ENCODE measurements around the gene LYSMD2. TPM values are rescaled to one million over a fixed set of nuclear protein-coding genes. Genes with fewer than 3 reads are reported as not detected.
"Not testable (repeated sequence)": the region's sequence is repeated elsewhere in the genome, so short reads cannot be mapped to it uniquely, and the experiment has no call there.

The LYSMD2 gene, protein sequence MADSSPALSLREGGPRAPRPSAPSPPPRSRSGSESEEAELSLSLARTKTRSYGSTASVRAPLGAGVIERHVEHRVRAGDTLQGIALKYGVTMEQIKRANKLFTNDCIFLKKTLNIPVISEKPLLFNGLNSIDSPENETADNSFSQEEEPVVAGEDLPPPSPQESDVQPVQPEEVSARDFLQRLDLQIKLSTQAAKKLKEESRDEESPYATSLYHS
- 10.3 and 14.2 TPM in 2 replicates for polyA plus RNA-seq (2012; rRNA removed)
- 20.2 and 24.9 TPM in 2 replicates for polyA plus RNA-seq (2012; cell fraction: cytosol; rRNA removed)
- polyA plus RNA-seq (2012; cell fraction: nucleus; rRNA removed): 6.6 and 8.0 TPM in 2 replicates

DNA sequence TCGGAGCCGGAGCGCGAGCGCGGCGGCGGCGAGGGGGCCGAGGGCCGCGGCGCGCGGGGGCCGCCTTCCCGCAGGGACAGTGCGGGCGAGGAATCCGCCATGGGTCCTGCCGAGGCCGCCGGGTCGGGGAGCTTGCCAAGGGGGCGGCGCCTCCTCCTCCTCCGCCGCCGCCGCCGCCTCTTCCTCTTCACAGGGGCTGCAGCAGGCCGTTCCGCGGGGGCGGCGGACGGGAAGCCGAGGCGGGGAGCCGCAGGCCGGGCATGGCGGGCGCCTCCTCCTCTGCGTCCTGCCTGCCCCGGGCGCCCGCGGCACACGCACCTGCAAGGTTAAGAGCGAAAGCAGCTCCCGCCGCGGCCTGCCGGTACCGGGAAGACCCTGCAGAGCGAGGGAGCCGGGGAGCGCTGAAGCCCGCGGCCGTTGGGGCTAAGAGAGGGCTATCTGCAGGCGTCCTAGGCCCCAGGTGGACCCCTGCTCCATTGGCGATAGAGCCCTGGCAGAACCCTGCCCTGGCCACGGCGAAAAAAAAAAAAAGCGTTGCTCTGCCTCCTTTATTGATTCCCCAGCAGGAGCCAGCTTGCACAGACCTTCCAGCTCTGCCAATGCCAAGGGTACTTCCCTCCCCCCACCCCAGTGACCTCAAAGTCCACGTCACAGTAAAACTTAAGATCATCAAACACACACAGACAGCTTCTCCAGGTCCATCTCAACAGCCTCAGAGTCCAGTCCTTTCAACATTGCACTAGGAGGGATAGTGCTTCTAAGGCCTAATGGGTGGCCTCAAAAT is at the start of gene LYSMD2:
Gene LYSMD2, minus strand, starts transcription at position 134 of the 784 bp plus-strand sequence. Its CDS starts 33 bp downstream, at position 101.
- no peaks in the 10 kb centered on the region for H4K20me1 ChIP-seq (ENCODE audit: insufficient read depth)
- H3K36me3 ChIP-seq (replicated peaks in 1 of 2; ENCODE audit: control insufficient read depth in 1 of 2, insufficient read depth in 2 of 2, low read length in 1 of 2): no peaks in the 10 kb centered on the region
- no peaks in the 10 kb centered on the region for H3F3A ChIP-seq (replicated peaks; ENCODE audit: insufficient read depth)
- ChIA-PET CTCF (interaction anchor here (1.0 to 17.1 kb wide), 8 partner anchors 11 to 88 kb away, joined by 3 to 130 read pairs (median 7); no protein-coding TSS in a partner anchor), POLR2A (interaction anchor here (0.9 to 1.7 kb wide), 7 partner anchors 11 to 234 kb away, joined by 3 to 7 read pairs (median 4); partner anchors contain the start of genes LEO1 and SCG3)
- peak within 1 kb of the TSS; percentile 89 for H2AFZ ChIP-seq (ENCODE audit: low read depth)
- H3K9me2 ChIP-seq: no peaks in the 10 kb centered on the region
- peak; percentile 87 for DNase-seq
- peaks cover 10% of the 10 kb centered on the region for H3K79me2 ChIP-seq (ENCODE audit: insufficient read depth)
- H3K4me3 ChIP-seq (ENCODE audit: low read depth in 2 of 2, low read length in 1 of 2): peak within 1 kb of the TSS; percentile 65 to 74
- WGBS (ENCODE audit: low lambda C conversion rate): 14% methylated on average over 8 of the region's 67 CpGs
- peak within 1 kb of the TSS; percentile 67 for H3K4me2 ChIP-seq
- peaks cover 0 to 23% of the 10 kb centered on the region in 2 experiments; a peak in 2 of 4 replicates for H3K4me1 ChIP-seq (ENCODE audit: control insufficient read depth in 1 of 2, insufficient read depth in 2 of 2, low read depth in 1 of 2, low read length in 1 of 2)
- TF ChIP-seq, protein P1, sequence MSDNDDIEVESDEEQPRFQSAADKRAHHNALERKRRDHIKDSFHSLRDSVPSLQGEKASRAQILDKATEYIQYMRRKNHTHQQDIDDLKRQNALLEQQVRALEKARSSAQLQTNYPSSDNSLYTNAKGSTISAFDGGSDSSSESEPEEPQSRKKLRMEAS (IDR thresholded peaks at IDR 0.05; ENCODE audit: low read depth): peak; percentile 9; the same call in 1 of the 2 replicates
- TF ChIP-seq POLR2AphosphoS5 (IDR thresholded peaks at IDR 0.05; ENCODE audit: low read depth, low read length) (no peak), RFX5 (IDR thresholded peaks at IDR 0.05; ENCODE audit: low read length) (no peak), YY1 (IDR thresholded peaks at IDR 0.05; ENCODE audit: low read depth) (peak; percentile 38; the same call in 1 of the 2 replicates), SIN3A (IDR thresholded peaks at IDR 0.05; ENCODE audit: borderline replicate concordance, low read depth, low read length) (no peak), NFIC (IDR thresholded peaks at IDR 0.05; ENCODE audit: borderline replicate concordance) (peak; percentile 39; the same call in 1 of the 2 replicates), RXRA (IDR thresholded peaks at IDR 0.05; ENCODE audit: borderline replicate concordance, low read depth) (no peak), TEAD4 (IDR thresholded peaks at IDR 0.05; ENCODE audit: borderline replicate concordance, insufficient read depth) (no peak), SMC3 (IDR thresholded peaks at IDR 0.05; ENCODE audit: low read depth, low read length) (no peak)
- no peaks in the 10 kb centered on the region for H3K9me3 ChIP-seq
- H3K27me3 ChIP-seq (ENCODE audit: insufficient read depth): no peaks in the 10 kb centered on the region
- peak within 1 kb of the TSS; percentile 45; the same call in 1 of the 2 replicates for H3K9ac ChIP-seq
- peak within 1 kb of the TSS in 1 of 2 experiments; percentile 87; a peak in 2 of 4 replicates for H3K27ac ChIP-seq (ENCODE audit: low read depth in 2 of 2, low read length in 1 of 2)

DNA sequence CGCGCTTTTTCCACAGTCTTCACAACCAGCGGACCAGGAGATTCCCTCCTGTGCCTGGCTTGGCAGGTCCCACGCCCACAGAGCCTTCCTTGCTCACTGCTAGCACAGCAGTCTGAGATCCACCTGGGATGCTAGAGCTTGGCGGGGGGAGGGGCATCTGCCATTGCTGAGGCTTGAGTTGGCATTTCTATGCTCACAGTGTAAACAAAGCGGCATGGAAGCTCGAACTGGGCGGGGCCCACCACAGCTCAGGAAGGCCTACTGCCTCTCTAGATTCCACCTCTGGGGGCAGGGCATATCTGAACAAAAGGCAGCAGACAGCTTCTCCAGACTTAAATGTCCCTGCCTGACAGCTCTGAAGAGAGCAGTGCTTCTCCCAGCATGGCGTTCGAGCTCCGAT is 49.7 kb upstream of the LYSMD2 start:
- DNase-seq, POLR2A ChIA-PET: not testable (repeated sequence)
- peaks cover 23 to 48% of the 10 kb centered on the region in 2 experiments for H3K36me3 ChIP-seq (replicated peaks in 1 of 2; ENCODE audit: control insufficient read depth in 1 of 2, insufficient read depth in 2 of 2, low read length in 1 of 2)

More for the DNA sequence above, 49.7 kb upstream of the LYSMD2 start:
- 59% methylated on average over 5 of the region's 11 CpGs for WGBS (ENCODE audit: low lambda C conversion rate)
- not testable (repeated sequence) for H3K4me3 ChIP-seq (ENCODE audit: low read depth in 2 of 2, low read length in 1 of 2); H3F3A ChIP-seq (replicated peaks; ENCODE audit: insufficient read depth); H3K79me2 ChIP-seq (ENCODE audit: insufficient read depth); H4K20me1 ChIP-seq (ENCODE audit: insufficient read depth); H3K27me3 ChIP-seq (ENCODE audit: insufficient read depth); H3K4me2 ChIP-seq; H3K9me2 ChIP-seq; H3K27ac ChIP-seq (ENCODE audit: low read depth in 2 of 2, low read length in 1 of 2); H2AFZ ChIP-seq (ENCODE audit: low read depth); H3K9me3 ChIP-seq; H3K4me1 ChIP-seq (ENCODE audit: control insufficient read depth in 1 of 2, insufficient read depth in 2 of 2, low read depth in 1 of 2, low read length in 1 of 2); H3K9ac ChIP-seq
- CTCF ChIA-PET: interaction anchor here (3.1 kb wide), 1 partner anchor 11 kb away, joined by 21 read pairs; no protein-coding TSS in a partner anchor
